ENCODE data around the gene PLPPR5. TPM values are rescaled to one million over a fixed set of nuclear protein-coding genes. Genes with fewer than 3 reads are reported as not detected.

PLPPR5 gene
- total RNA-seq, 1 donor from 2014 or later: not detected

GRCh38 chr1:98985687-98986086 is 19.0 kb downstream of the PLPPR5 start:
- H3K27me3 Mint-ChIP-seq (ENCODE audit: low read depth): no peaks in the 10 kb centered on the region
- peaks cover 15% of the 10 kb centered on the region for H3K4me1 Mint-ChIP-seq (ENCODE audit: low read depth)
- H3K27ac Mint-ChIP-seq (ENCODE audit: unreplicated experiment): no peak overlapping the region
- no peak overlapping the region for H3K4me3 Mint-ChIP-seq (ENCODE audit: unreplicated experiment)
- peaks cover 11% of the 10 kb centered on the region for H3K9me3 Mint-ChIP-seq (ENCODE audit: low read depth)
- peaks cover 1% of the 10 kb centered on the region for H3K36me3 Mint-ChIP-seq (ENCODE audit: low read depth)
- no peak for TF ChIP-seq CTCF (IDR thresholded peaks at IDR 0.05)
- no peak for DNase-seq (ENCODE audit: low spot score)

- peaks cover 11% of the 10 kb centered on the region for H3K9me3 Mint-ChIP-seq (ENCODE audit: low read depth)
Observed at GRCh38 chr1:98981917-98982513, 22.6 kb downstream of the PLPPR5 start.

GRCh38 chr1:98979463-98979862 is 25.2 kb downstream of the PLPPR5 start:
- no peak for TF ChIP-seq CTCF (IDR thresholded peaks at IDR 0.05)
- H3K4me1 Mint-ChIP-seq (ENCODE audit: low read depth): peaks cover 3% of the 10 kb centered on the region
- no peak overlapping the region for H3K4me3 Mint-ChIP-seq (ENCODE audit: unreplicated experiment)
- peaks cover 29% of the 10 kb centered on the region for H3K27me3 Mint-ChIP-seq (ENCODE audit: low read depth)
- H3K36me3 Mint-ChIP-seq (ENCODE audit: low read depth): peaks cover 1% of the 10 kb centered on the region
- no peak for DNase-seq (ENCODE audit: low spot score)
- H3K9me3 Mint-ChIP-seq (ENCODE audit: low read depth): peaks cover 7% of the 10 kb centered on the region
- no peak overlapping the region for H3K27ac Mint-ChIP-seq (ENCODE audit: unreplicated experiment)

More at GRCh38 chr1:98981917-98982513, 22.6 kb downstream of the PLPPR5 start:
- H3K27ac Mint-ChIP-seq (ENCODE audit: unreplicated experiment): no peak overlapping the region
- H3K4me1 Mint-ChIP-seq (ENCODE audit: low read depth): peaks cover 3% of the 10 kb centered on the region
- no peak for TF ChIP-seq CTCF (IDR thresholded peaks at IDR 0.05)
- DNase-seq (ENCODE audit: low spot score): no peak
- peaks cover 22% of the 10 kb centered on the region for H3K27me3 Mint-ChIP-seq (ENCODE audit: low read depth)
- no peak overlapping the region for H3K4me3 Mint-ChIP-seq (ENCODE audit: unreplicated experiment)
- peaks cover 1% of the 10 kb centered on the region for H3K36me3 Mint-ChIP-seq (ENCODE audit: low read depth)

GRCh38 chr1:98975810-98976209 is 28.9 kb downstream of the PLPPR5 start:
- H3K4me1 Mint-ChIP-seq (ENCODE audit: low read depth): no peaks in the 10 kb centered on the region
- no peak for DNase-seq (ENCODE audit: low spot score)
- no peak overlapping the region for H3K27ac Mint-ChIP-seq (ENCODE audit: unreplicated experiment)

GRCh38 chr1:98975113-98975512 is 29.5 kb downstream of the PLPPR5 start:
- H3K4me3 Mint-ChIP-seq (ENCODE audit: unreplicated experiment): no peak overlapping the region
- no peaks in the 10 kb centered on the region for H3K4me1 Mint-ChIP-seq (ENCODE audit: low read depth)
- no peaks in the 10 kb centered on the region for H3K9me3 Mint-ChIP-seq (ENCODE audit: low read depth)
- H3K27me3 Mint-ChIP-seq (ENCODE audit: low read depth): peaks cover 38% of the 10 kb centered on the region
- no peak for DNase-seq (ENCODE audit: low spot score)
- H3K27ac Mint-ChIP-seq (ENCODE audit: unreplicated experiment): no peak overlapping the region
- TF ChIP-seq CTCF (IDR thresholded peaks at IDR 0.05): no peak
- no peaks in the 10 kb centered on the region for H3K36me3 Mint-ChIP-seq (ENCODE audit: low read depth)

More at GRCh38 chr1:98975810-98976209, 28.9 kb downstream of the PLPPR5 start:
- no peak for TF ChIP-seq CTCF (IDR thresholded peaks at IDR 0.05)
- Mint-ChIP-seq H3K4me3 (ENCODE audit: unreplicated experiment) (no peak overlapping the region), H3K27me3 (ENCODE audit: low read depth) (peaks cover 39% of the 10 kb centered on the region), H3K36me3 (ENCODE audit: low read depth) (no peaks in the 10 kb centered on the region), H3K9me3 (ENCODE audit: low read depth) (no peaks in the 10 kb centered on the region)
